Measurements from ENCODE around the gene NPFFR1. TPM values are rescaled to one million over a fixed set of nuclear protein-coding genes. Genes with fewer than 3 reads are reported as not detected.

Gene NPFFR1
- total RNA-seq, 1 donor from 2014 or later: not detected

- no peak overlapping the region for H3K27ac Mint-ChIP-seq
- no peak for ATAC-seq (ENCODE audit: low read depth)
These were observed 32.0 kb upstream of the NPFFR1 start for GRCh38 chr10:70315815-70316214.

GRCh38 chr10:70315276-70315675 lies 31.5 kb upstream of the NPFFR1 start:
- ChIA-PET CTCF (no interaction called here), POLR2A (no interaction called here)
- ATAC-seq (ENCODE audit: low read depth) (no peak), DNase-seq (no peak)
- intact Hi-C loops (cut with micrococcal nuclease): no loop called here
- H3K36me3 Mint-ChIP-seq (ENCODE audit: low read depth): no peaks in the 10 kb centered on the region
- H3K27me3 Mint-ChIP-seq: no peaks in the 10 kb centered on the region
- peaks cover 3% of the 10 kb centered on the region for H3K9me3 Mint-ChIP-seq
- H3K4me1 Mint-ChIP-seq: peaks cover 20% of the 10 kb centered on the region
- H3K4me3 Mint-ChIP-seq: no peak overlapping the region
- TF ChIP-seq CTCF (IDR thresholded peaks at IDR 0.05): no peak
- no peak overlapping the region for H3K27ac Mint-ChIP-seq

More at GRCh38 chr10:70315815-70316214, 32.0 kb upstream of the NPFFR1 start:
- Mint-ChIP-seq H3K4me3 (no peak overlapping the region), H3K36me3 (ENCODE audit: low read depth) (no peaks in the 10 kb centered on the region), H3K9me3 (peaks cover 3% of the 10 kb centered on the region), H3K4me1 (peaks cover 20% of the 10 kb centered on the region), H3K27me3 (no peaks in the 10 kb centered on the region)
- intact Hi-C loops (cut with micrococcal nuclease): no loop called here
- POLR2A ChIA-PET: no interaction called here
- CTCF ChIA-PET: interaction anchor here (1.4 kb wide), 1 partner anchor 51 kb away, joined by 3 read pairs; no protein-coding TSS in a partner anchor
- DNase-seq: no peak
- TF ChIP-seq CTCF (IDR thresholded peaks at IDR 0.05): no peak

GRCh38 chr10:70312972-70313371 lies 29.2 kb upstream of the NPFFR1 start:
- CTCF ChIA-PET: no interaction called here
- DNase-seq (no peak), ATAC-seq (ENCODE audit: low read depth) (no peak)
- Mint-ChIP-seq H3K9me3 (peaks cover 3% of the 10 kb centered on the region), H3K4me3 (no peak overlapping the region), H3K4me1 (peaks cover 17% of the 10 kb centered on the region), H3K27ac (no peak overlapping the region), H3K27me3 (no peaks in the 10 kb centered on the region), H3K36me3 (ENCODE audit: low read depth) (no peaks in the 10 kb centered on the region)
- TF ChIP-seq CTCF (IDR thresholded peaks at IDR 0.05): no peak
- POLR2A ChIA-PET: no interaction called here
- intact Hi-C loops (cut with micrococcal nuclease): no loop called here

- ChIA-PET CTCF (no interaction called here), POLR2A (no interaction called here)
- ATAC-seq (ENCODE audit: low read depth): no peak
- no peak overlapping the region for H3K4me3 Mint-ChIP-seq
- DNase-seq: no peak
- peaks cover 10% of the 10 kb centered on the region for H3K4me1 Mint-ChIP-seq
- H3K27me3 Mint-ChIP-seq: no peaks in the 10 kb centered on the region
- intact Hi-C loops (cut with micrococcal nuclease): no loop called here
- no peak for TF ChIP-seq CTCF (IDR thresholded peaks at IDR 0.05)
- H3K9me3 Mint-ChIP-seq: peaks cover 3% of the 10 kb centered on the region
- H3K27ac Mint-ChIP-seq: no peak overlapping the region
- H3K36me3 Mint-ChIP-seq (ENCODE audit: low read depth): no peaks in the 10 kb centered on the region
These were observed 28.4 kb upstream of the NPFFR1 start for GRCh38 chr10:70312249-70312648.

- ATAC-seq (ENCODE audit: low read depth): no peak
- ChIA-PET POLR2A (interaction anchor here (0.6 kb wide), 1 partner anchor 33 kb away, joined by 4 read pairs; no protein-coding TSS in a partner anchor), CTCF (no interaction called here)
- no peak for TF ChIP-seq CTCF (IDR thresholded peaks at IDR 0.05)
- no peak overlapping the region for H3K4me3 Mint-ChIP-seq
- H3K27ac Mint-ChIP-seq: no peak overlapping the region
- no peaks in the 10 kb centered on the region for H3K27me3 Mint-ChIP-seq
- peaks cover 14% of the 10 kb centered on the region for H3K4me1 Mint-ChIP-seq
- no peak for DNase-seq
- no peaks in the 10 kb centered on the region for H3K36me3 Mint-ChIP-seq (ENCODE audit: low read depth)
- intact Hi-C loops (cut with micrococcal nuclease): no loop called here
- H3K9me3 Mint-ChIP-seq: peaks cover 3% of the 10 kb centered on the region
These were observed 27.9 kb upstream of the NPFFR1 start for GRCh38 chr10:70311698-70312097.
